Measurements from ENCODE around the gene MEMO1.
"Not testable (repeated sequence)": the region's sequence is repeated elsewhere in the genome, so short reads cannot be mapped to it uniquely, and the experiment has no call there.

MEMO1 gene

DNA sequence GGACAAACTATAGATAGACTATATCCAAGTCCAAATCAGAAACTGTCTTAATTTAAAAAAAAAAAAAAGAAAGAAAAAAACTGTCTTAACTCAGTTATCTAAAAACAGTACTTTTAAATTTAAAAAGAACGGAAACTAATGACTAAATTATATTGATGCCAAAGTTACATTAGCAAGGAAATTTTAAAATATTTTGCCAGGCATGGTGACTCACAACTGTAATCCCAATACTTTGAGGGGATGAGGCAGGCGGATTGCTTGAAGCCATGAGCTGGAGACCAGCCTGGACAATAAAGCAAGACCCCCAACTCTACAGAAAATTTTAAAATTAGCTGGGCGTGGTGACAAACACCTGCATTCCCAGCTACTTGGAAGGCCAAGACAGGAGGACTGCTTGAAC, 30.9 kb downstream of the MEMO1 start:
- no peak overlapping the region for H3K4me3 ChIP-seq (ENCODE audit: low read depth, low read length)
- no peak for TF ChIP-seq CTCF (IDR thresholded peaks at IDR 0.05; ENCODE audit: borderline replicate concordance, insufficient read depth, low read depth, low read length)

- no peak for TF ChIP-seq CTCF (IDR thresholded peaks at IDR 0.05; ENCODE audit: borderline replicate concordance, insufficient read depth, low read depth, low read length)
These were observed 31.8 kb downstream of the MEMO1 start for GRCh38 chr2:31979018-31979417.

DNA sequence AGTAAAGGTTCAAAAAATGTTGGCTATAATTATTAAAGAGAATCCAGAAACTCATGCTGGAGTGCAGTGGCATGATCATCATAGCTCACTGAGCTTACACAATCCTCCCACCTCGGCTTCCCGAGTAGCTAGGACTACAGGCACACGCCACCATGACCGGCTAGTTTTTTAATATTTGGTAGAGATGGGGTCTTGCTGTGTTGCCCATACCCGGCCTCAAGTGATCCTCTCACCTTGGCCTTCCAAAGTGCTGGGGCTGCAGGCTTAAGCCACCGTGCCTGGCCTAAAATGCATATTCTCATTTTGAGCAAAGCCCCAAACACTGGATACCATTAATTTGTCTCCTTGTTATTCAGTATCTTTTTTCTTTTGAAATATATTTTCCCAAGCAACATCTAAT, 32.4 kb downstream of the MEMO1 start:
- H3K4me3 ChIP-seq (ENCODE audit: low read depth, low read length) = no peak overlapping the region
- no peak for TF ChIP-seq CTCF (IDR thresholded peaks at IDR 0.05; ENCODE audit: borderline replicate concordance, insufficient read depth, low read depth, low read length)

More at GRCh38 chr2:31979018-31979417, 31.8 kb downstream of the MEMO1 start:
- H3K4me3 ChIP-seq (ENCODE audit: low read depth, low read length) = no peak overlapping the region

GRCh38 chr2:31973665-31974064, 37.1 kb downstream of the MEMO1 start:
- no peak overlapping the region for H3K4me3 ChIP-seq (ENCODE audit: low read depth, low read length)
- TF ChIP-seq CTCF (IDR thresholded peaks at IDR 0.05; ENCODE audit: borderline replicate concordance, insufficient read depth, low read depth, low read length) = no peak

- no peak for TF ChIP-seq CTCF (IDR thresholded peaks at IDR 0.05; ENCODE audit: borderline replicate concordance, insufficient read depth, low read depth, low read length)
- no peak overlapping the region for H3K4me3 ChIP-seq (ENCODE audit: low read depth, low read length)
These were observed 38.7 kb downstream of the MEMO1 start for GRCh38 chr2:31972059-31972458.

DNA sequence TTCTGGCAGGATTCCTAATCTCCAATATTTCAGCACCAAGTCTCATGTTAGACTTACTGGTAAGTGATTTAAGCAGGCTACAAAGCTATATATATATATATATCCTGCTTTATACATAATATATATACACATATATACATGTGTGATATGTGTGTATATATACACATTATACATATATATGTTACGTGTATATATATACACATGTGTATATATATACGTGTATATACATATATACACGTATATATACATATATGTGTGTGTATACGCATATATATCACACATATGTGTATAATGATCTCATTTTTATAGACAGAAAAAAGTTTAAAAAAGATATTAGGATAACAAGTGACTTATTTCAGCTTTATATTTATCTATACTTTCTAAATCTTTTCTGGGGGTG, 41.6 kb downstream of the MEMO1 start:
- no peak for TF ChIP-seq CTCF (IDR thresholded peaks at IDR 0.05; ENCODE audit: borderline replicate concordance, insufficient read depth, low read depth, low read length)
- H3K4me3 ChIP-seq (ENCODE audit: low read depth, low read length) = no peak overlapping the region

DNA sequence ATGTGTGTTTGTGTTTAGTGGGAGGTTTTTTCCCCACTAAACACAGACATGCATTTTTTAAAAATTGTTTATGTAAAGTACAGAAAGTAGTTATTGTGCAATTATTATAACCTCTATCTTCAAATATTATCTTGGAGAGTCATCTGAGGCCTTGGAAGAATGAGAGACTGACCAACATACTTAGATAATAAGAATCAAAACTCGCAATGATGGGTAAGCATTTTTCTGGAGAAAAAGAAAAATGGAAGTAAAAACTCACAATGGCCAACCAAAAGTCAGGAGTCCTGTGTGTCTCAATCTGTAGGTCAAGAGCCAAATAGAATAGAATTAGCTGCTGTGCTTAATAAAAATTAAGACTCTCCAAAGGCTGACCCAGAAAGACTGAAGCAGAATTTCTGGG, 43.0 kb downstream of the MEMO1 start:
- TF ChIP-seq CTCF (IDR thresholded peaks at IDR 0.05; ENCODE audit: borderline replicate concordance, insufficient read depth, low read depth, low read length) = no peak
- H3K4me3 ChIP-seq (ENCODE audit: low read depth, low read length) = no peak overlapping the region

- not testable (repeated sequence) for H3K4me3 ChIP-seq (ENCODE audit: low read depth, low read length)
These were observed 44.4 kb downstream of the MEMO1 start for GRCh38 chr2:31966402-31966801.
